ENCODE measurements around the gene POLR3GL. TPM values are rescaled to one million over a fixed set of nuclear protein-coding genes. Genes with fewer than 3 reads are reported as not detected.

POLR3GL gene
- total RNA-seq, 1 experiment from 2014 or later: 7.9 TPM

GRCh38 chr1:145926686-145927062, 37.8 kb upstream of the POLR3GL start:
- H2AK5ac ChIP-seq (ENCODE audit: insufficient read length, low read length): no peak overlapping the region
- peaks cover 4% of the 10 kb centered on the region for H3K4me1 ChIP-seq (ENCODE audit: insufficient read depth, low read length)
- H3K27me3 ChIP-seq (ENCODE audit: insufficient read depth, low read length): no peaks in the 10 kb centered on the region
- no peak for TF ChIP-seq CTCF (conservative IDR thresholded peaks at IDR 0.05)
- Mint-ChIP-seq H3K9me3 (no peaks in the 10 kb centered on the region; a peak in 1 of 5 replicates), H3K4me3 (no peak overlapping the region), H3K27me3 (ENCODE audit: low read depth) (no peaks in the 10 kb centered on the region), H3K27ac (0 out of 7 replicates have a peak overlapping the region, but pooled peaks of 1 of the 3 experiments have one; percentile 48), H3K36me3 (ENCODE audit: insufficient read depth in 1 of 3, low read depth in 3 of 3) (peaks cover 2 to 10% (median 9%) of the 10 kb centered on the region in 3 experiments; a peak in 5 of 7 replicates), H3K4me1 (peaks cover 3 to 7% of the 10 kb centered on the region in 2 experiments)
- H3K9me3 ChIP-seq (ENCODE audit: control insufficient read depth, low read depth, low read length): no peaks in the 10 kb centered on the region
- no peak for DNase-seq
- H4K5ac ChIP-seq (ENCODE audit: insufficient read length, low read depth, low read length): no peak overlapping the region
- H2AFZ ChIP-seq (ENCODE audit: low read length): no peak overlapping the region
- peak overlapping the region; percentile 83; the same call in 1 of the 2 replicates for H3K14ac ChIP-seq (ENCODE audit: insufficient read depth, low read length)
- H3K27ac ChIP-seq (ENCODE audit: insufficient read length, low read depth, low read length): no peak overlapping the region
- no peak overlapping the region for H3K56ac ChIP-seq (ENCODE audit: insufficient read length, low read depth, low read length)
- H4K8ac ChIP-seq (replicated peaks; ENCODE audit: insufficient read length, low read depth, low read length): no peak overlapping the region
- H2BK120ac ChIP-seq (ENCODE audit: low read depth, low read length, poor library complexity, severe bottlenecking): no peak overlapping the region
- no peak overlapping the region for H2BK12ac ChIP-seq (ENCODE audit: insufficient read length, low read depth, low read length)
- H3K79me2 ChIP-seq (ENCODE audit: insufficient read depth, low read length): peaks cover 4% of the 10 kb centered on the region; the same call in 1 of the 2 replicates
- H3K18ac ChIP-seq (ENCODE audit: insufficient read length, low read depth, low read length): no peak overlapping the region
- H3K4me2 ChIP-seq (ENCODE audit: insufficient read depth, insufficient read length, low read length): peak overlapping the region; percentile 88
- H2BK15ac ChIP-seq (ENCODE audit: low read depth, low read length): no peak overlapping the region
- no peak overlapping the region for H4K91ac ChIP-seq (ENCODE audit: insufficient read length, low read depth, low read length)
- no peak overlapping the region for H3K23ac ChIP-seq (ENCODE audit: insufficient read length, low read depth, low read length)
- no CpG with 5 or more reads among the region's 19 CpGs for WGBS (ENCODE audit: extremely low coverage, insufficient read length, low lambda C conversion rate)
- H3K23me2 ChIP-seq (ENCODE audit: insufficient read length, low read depth, low read length, poor library complexity, severe bottlenecking): no peaks in the 10 kb centered on the region
- no peak overlapping the region for H3T11ph ChIP-seq (ENCODE audit: low read length)
- H3K79me1 ChIP-seq (ENCODE audit: insufficient read depth, low read depth, low read length, poor library complexity, severe bottlenecking): no peaks in the 10 kb centered on the region
- H2BK20ac ChIP-seq (ENCODE audit: low read depth, low read length, poor library complexity, severe bottlenecking): no peak overlapping the region
- peak overlapping the region; percentile 82 for H3K9ac ChIP-seq (ENCODE audit: extremely low read depth, insufficient read length, low read length)
- no peaks in the 10 kb centered on the region for H4K20me1 ChIP-seq (ENCODE audit: control insufficient read depth, insufficient read depth, insufficient read length)
- no peak overlapping the region for H3K4ac ChIP-seq (ENCODE audit: low read depth, low read length)
- H2BK5ac ChIP-seq (ENCODE audit: insufficient read length, low read length): no peak overlapping the region

All from H9 (cell line).